ENCODE data around the gene IL18RAP. TPM values are rescaled to one million over a fixed set of nuclear protein-coding genes. Genes with fewer than 3 reads are reported as not detected.

The IL18RAP gene
- total RNA-seq, 1 experiment from 2014 or later: not detected

DNA sequence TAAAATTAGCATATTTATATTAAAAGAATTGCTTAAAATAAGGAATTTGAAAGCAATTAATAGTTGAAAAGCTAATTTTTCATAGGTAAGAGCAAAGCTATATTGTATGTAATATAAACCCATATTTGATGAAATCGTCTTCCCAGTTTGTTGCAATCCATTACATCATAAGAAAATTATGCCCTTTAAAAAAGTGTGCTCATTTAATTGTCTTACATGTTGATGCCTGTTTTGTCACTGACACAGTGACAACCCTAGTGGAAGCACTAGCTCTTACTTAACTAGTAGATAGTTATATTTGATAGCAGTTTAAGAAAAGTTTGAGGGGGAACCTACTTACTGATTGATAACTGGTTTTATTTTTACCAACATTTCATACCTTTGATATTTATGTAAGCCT is 30.0 kb upstream of the IL18RAP start:
- WGBS (ENCODE audit: extremely low coverage, insufficient read length, low lambda C conversion rate): no CpG with 5 or more reads among the region's 1 CpG

More for the DNA sequence above, 30.0 kb upstream of the IL18RAP start:
- TF ChIP-seq, protein P1, sequence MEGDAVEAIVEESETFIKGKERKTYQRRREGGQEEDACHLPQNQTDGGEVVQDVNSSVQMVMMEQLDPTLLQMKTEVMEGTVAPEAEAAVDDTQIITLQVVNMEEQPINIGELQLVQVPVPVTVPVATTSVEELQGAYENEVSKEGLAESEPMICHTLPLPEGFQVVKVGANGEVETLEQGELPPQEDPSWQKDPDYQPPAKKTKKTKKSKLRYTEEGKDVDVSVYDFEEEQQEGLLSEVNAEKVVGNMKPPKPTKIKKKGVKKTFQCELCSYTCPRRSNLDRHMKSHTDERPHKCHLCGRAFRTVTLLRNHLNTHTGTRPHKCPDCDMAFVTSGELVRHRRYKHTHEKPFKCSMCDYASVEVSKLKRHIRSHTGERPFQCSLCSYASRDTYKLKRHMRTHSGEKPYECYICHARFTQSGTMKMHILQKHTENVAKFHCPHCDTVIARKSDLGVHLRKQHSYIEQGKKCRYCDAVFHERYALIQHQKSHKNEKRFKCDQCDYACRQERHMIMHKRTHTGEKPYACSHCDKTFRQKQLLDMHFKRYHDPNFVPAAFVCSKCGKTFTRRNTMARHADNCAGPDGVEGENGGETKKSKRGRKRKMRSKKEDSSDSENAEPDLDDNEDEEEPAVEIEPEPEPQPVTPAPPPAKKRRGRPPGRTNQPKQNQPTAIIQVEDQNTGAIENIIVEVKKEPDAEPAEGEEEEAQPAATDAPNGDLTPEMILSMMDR (conservative IDR thresholded peaks at IDR 0.05): no peak
- Histone ChIP-seq H2BK120ac (ENCODE audit: low read depth, low read length, poor library complexity, severe bottlenecking) (no peak overlapping the region), H2AK5ac (ENCODE audit: insufficient read length, low read length) (no peak overlapping the region), H3K18ac (ENCODE audit: insufficient read length, low read depth, low read length) (no peak overlapping the region), H3K56ac (ENCODE audit: insufficient read length, low read depth, low read length) (no peak overlapping the region), H3T11ph (ENCODE audit: low read length) (no peak overlapping the region), H3K23ac (ENCODE audit: insufficient read length, low read depth, low read length) (no peak overlapping the region), H3K79me2 (ENCODE audit: insufficient read depth, low read length) (no peaks in the 10 kb centered on the region), H4K91ac (ENCODE audit: insufficient read length, low read depth, low read length) (no peak overlapping the region), H3K27ac (ENCODE audit: insufficient read length, low read depth, low read length) (no peak overlapping the region), H2BK5ac (ENCODE audit: insufficient read length, low read length) (no peak overlapping the region), H3K4me1 (ENCODE audit: insufficient read depth, low read length) (no peaks in the 10 kb centered on the region), H3K27me3 (ENCODE audit: insufficient read depth, low read length) (no peaks in the 10 kb centered on the region), H4K8ac (replicated peaks; ENCODE audit: insufficient read length, low read depth, low read length) (no peak overlapping the region), H2AFZ (ENCODE audit: low read length) (no peak overlapping the region), H3K79me1 (ENCODE audit: insufficient read depth, low read depth, low read length, poor library complexity, severe bottlenecking) (no peaks in the 10 kb centered on the region), H3K9ac (ENCODE audit: extremely low read depth, insufficient read length, low read length) (no peak overlapping the region), H3K9me3 (ENCODE audit: control insufficient read depth, low read depth, low read length) (no peaks in the 10 kb centered on the region), H3K23me2 (ENCODE audit: insufficient read length, low read depth, low read length, poor library complexity, severe bottlenecking) (no peaks in the 10 kb centered on the region), H4K20me1 (ENCODE audit: control insufficient read depth, insufficient read depth, insufficient read length) (no peaks in the 10 kb centered on the region), H4K5ac (ENCODE audit: insufficient read length, low read depth, low read length) (no peak overlapping the region), H2BK20ac (ENCODE audit: low read depth, low read length, poor library complexity, severe bottlenecking) (no peak overlapping the region), H3K4ac (ENCODE audit: low read depth, low read length) (no peak overlapping the region), H2BK12ac (ENCODE audit: insufficient read length, low read depth, low read length) (no peak overlapping the region), H3K4me2 (ENCODE audit: insufficient read depth, insufficient read length, low read length) (no peak overlapping the region), H2BK15ac (ENCODE audit: low read depth, low read length) (no peak overlapping the region), H3K14ac (ENCODE audit: insufficient read depth, low read length) (no peak overlapping the region)
- H3K4me1 Mint-ChIP-seq: no peaks in the 10 kb centered on the region
- H3K36me3 Mint-ChIP-seq (ENCODE audit: insufficient read depth in 1 of 3, low read depth in 3 of 3): no peaks in the 10 kb centered on the region
- DNase-seq: no peak
- no peak overlapping the region for H3K4me3 Mint-ChIP-seq
- H3K9me3 Mint-ChIP-seq: no peaks in the 10 kb centered on the region
- no peak overlapping the region for H3K27ac Mint-ChIP-seq
- H3K27me3 Mint-ChIP-seq (ENCODE audit: low read depth): no peaks in the 10 kb centered on the region
